ENCODE results near the gene POLN.

DNA sequence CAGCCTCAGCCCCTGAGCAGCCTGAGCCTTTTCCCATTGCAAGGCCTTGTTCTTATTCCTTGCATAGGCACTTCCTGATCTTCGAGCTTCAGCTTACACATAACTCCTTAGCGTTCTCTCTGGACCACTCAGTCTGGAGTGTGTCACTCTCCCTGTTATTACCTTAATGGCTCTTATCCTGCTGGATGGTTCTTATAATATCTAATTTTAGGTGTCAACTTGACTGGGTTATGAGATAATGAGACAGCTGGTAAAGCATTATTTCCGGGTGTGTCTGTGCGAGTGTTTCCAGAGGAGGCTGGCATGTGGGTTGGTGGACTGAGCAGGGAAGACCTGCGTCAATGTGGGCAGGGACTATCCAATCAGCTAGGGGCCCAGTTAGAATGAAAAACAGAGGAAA, 75.7 kb downstream of the POLN start:
- TF ChIP-seq, protein P1, sequence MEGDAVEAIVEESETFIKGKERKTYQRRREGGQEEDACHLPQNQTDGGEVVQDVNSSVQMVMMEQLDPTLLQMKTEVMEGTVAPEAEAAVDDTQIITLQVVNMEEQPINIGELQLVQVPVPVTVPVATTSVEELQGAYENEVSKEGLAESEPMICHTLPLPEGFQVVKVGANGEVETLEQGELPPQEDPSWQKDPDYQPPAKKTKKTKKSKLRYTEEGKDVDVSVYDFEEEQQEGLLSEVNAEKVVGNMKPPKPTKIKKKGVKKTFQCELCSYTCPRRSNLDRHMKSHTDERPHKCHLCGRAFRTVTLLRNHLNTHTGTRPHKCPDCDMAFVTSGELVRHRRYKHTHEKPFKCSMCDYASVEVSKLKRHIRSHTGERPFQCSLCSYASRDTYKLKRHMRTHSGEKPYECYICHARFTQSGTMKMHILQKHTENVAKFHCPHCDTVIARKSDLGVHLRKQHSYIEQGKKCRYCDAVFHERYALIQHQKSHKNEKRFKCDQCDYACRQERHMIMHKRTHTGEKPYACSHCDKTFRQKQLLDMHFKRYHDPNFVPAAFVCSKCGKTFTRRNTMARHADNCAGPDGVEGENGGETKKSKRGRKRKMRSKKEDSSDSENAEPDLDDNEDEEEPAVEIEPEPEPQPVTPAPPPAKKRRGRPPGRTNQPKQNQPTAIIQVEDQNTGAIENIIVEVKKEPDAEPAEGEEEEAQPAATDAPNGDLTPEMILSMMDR (IDR thresholded peaks at IDR 0.05) = no peak
- TF ChIP-seq POLR2A (IDR thresholded peaks at IDR 0.05) (no peak), EP300 (IDR thresholded peaks at IDR 0.05; ENCODE audit: low read depth) (no peak), POLR2AphosphoS5 (IDR thresholded peaks at IDR 0.05) (no peak)

All from transverse colon (tissue), 4 donors.